H9 (cell line): ENCODE measurements around the gene RBFA. TPM values are rescaled to one million over a fixed set of nuclear protein-coding genes. Genes with fewer than 3 reads are reported as not detected.

Source experiments
- DNase-seq: peaks from one replicate; pipeline ENCODE4 v3.0.0-alpha.2; 2017
- H2AFZ ChIP-seq: one replicate; pipeline ENCODE4 v1.6.1; 2013; ENCODE audit warnings: mild to moderate bottlenecking, low read length, control low read depth, moderate library complexity
- H2AK5ac ChIP-seq: 2 replicates; pipeline ENCODE4 v1.6.1; 2013; ENCODE audit warnings: low read length, control low read depth, mixed read lengths; ENCODE audit not compliant: insufficient read length
- H2BK120ac ChIP-seq: one replicate; pipeline ENCODE4 v1.6.1; 2013; ENCODE audit warnings: low read depth, mild to moderate bottlenecking, low read length, control low read depth, inconsistent platforms; ENCODE audit not compliant: poor library complexity, severe bottlenecking
- H2BK12ac ChIP-seq: 2 replicates; pipeline ENCODE4 v1.6.1; 2013; ENCODE audit warnings: low read length, control low read depth, mixed read lengths, low read depth; ENCODE audit not compliant: insufficient read length
- H2BK15ac ChIP-seq: 2 replicates; pipeline ENCODE4 v1.6.1; 2013; ENCODE audit warnings: low read depth, low read length, control low read depth
- H2BK20ac ChIP-seq: one replicate; pipeline ENCODE4 v1.6.1; 2013; ENCODE audit warnings: low read depth, mild to moderate bottlenecking, low read length, control low read depth, inconsistent platforms; ENCODE audit not compliant: poor library complexity, severe bottlenecking
- H2BK5ac ChIP-seq: 2 replicates; pipeline ENCODE4 v1.6.1; 2013; ENCODE audit warnings: low read length, control low read depth, mixed read lengths; ENCODE audit not compliant: insufficient read length
- H3K14ac ChIP-seq: 2 replicates; pipeline ENCODE4 v1.6.1; 2013; ENCODE audit warnings: low read length, control low read depth; ENCODE audit not compliant: insufficient read depth
- H3K18ac ChIP-seq: 2 replicates; pipeline ENCODE4 v1.6.1; 2013; ENCODE audit warnings: low read depth, mild to moderate bottlenecking, mixed read lengths, low read length, control low read depth; ENCODE audit not compliant: insufficient read length
- H3K23ac ChIP-seq: 2 replicates; pipeline ENCODE4 v1.6.1; 2013; ENCODE audit warnings: low read length, control low read depth, mixed read lengths, low read depth; ENCODE audit not compliant: insufficient read length
- H3K23me2 ChIP-seq: 2 replicates; pipeline ENCODE4 v1.6.1; 2013; ENCODE audit warnings: low read depth, mild to moderate bottlenecking, mixed read lengths, low read length, control low read depth; ENCODE audit not compliant: insufficient read length, poor library complexity, severe bottlenecking
- H3K27ac ChIP-seq: 2 replicates; pipeline ENCODE4 v1.5.1; 2013; ENCODE audit warnings: low read length, control low read depth, mixed read lengths, low read depth; ENCODE audit not compliant: insufficient read length
- H3K27me3 ChIP-seq: 2 replicates; pipeline ENCODE4 v1.6.1; 2013; ENCODE audit warnings: low read length, control low read depth, inconsistent platforms; ENCODE audit not compliant: insufficient read depth
- H3K4ac ChIP-seq: 2 replicates; pipeline ENCODE4 v1.6.1; 2013; ENCODE audit warnings: low read depth, mild to moderate bottlenecking, control low read depth, inconsistent platforms, low read length, moderate library complexity
- H3K4me1 ChIP-seq: 2 replicates; pipeline ENCODE4 v1.6.1; 2013; ENCODE audit warnings: low read length, control low read depth, inconsistent platforms; ENCODE audit not compliant: insufficient read depth
- H3K4me2 ChIP-seq: 2 replicates; pipeline ENCODE4 v1.6.1; 2013; ENCODE audit warnings: low read length, control low read depth, mixed read lengths; ENCODE audit not compliant: insufficient read length, insufficient read depth
- H3K56ac ChIP-seq: 2 replicates; pipeline ENCODE4 v1.6.1; 2013; ENCODE audit warnings: low read depth, mild to moderate bottlenecking, mixed read lengths, low read length, control low read depth; ENCODE audit not compliant: insufficient read length
- H3K79me1 ChIP-seq: 2 replicates; pipeline ENCODE4 v1.6.1; 2013; ENCODE audit warnings: low read depth, mild to moderate bottlenecking, moderate library complexity, low read length, control low read depth, inconsistent platforms; ENCODE audit not compliant: insufficient read depth, poor library complexity, severe bottlenecking
- H3K79me2 ChIP-seq: 2 replicates; pipeline ENCODE4 v1.6.1; 2013; ENCODE audit warnings: low read length, control low read depth, inconsistent platforms; ENCODE audit not compliant: insufficient read depth
- H3K9ac ChIP-seq: 2 replicates; pipeline ENCODE4 v1.6.1; 2013; ENCODE audit warnings: low read length, control low read depth, mixed read lengths; ENCODE audit not compliant: insufficient read length; ENCODE audit errors: extremely low read depth
- H3K9me3 ChIP-seq: one replicate; pipeline ENCODE4 v1.6.1; 2013; ENCODE audit warnings: low read depth, low read length, inconsistent platforms; ENCODE audit not compliant: control insufficient read depth
- H3T11ph ChIP-seq: one replicate; pipeline ENCODE4 v1.6.1; 2013; ENCODE audit warnings: mild to moderate bottlenecking, low read length, control low read depth, inconsistent platforms
- H4K20me1 ChIP-seq: one replicate; pipeline ENCODE4 v1.6.1; 2013; ENCODE audit not compliant: control insufficient read depth, insufficient read length, insufficient read depth
- H4K5ac ChIP-seq: 2 replicates; pipeline ENCODE4 v1.6.1; 2013; ENCODE audit warnings: low read depth, mild to moderate bottlenecking, mixed read lengths, low read length, control low read depth; ENCODE audit not compliant: insufficient read length
- H4K8ac ChIP-seq: replicated peaks from 2 replicates; pipeline ENCODE4 v1.6.1; 2013; ENCODE audit warnings: low read length, control low read depth, mixed read lengths, low read depth; ENCODE audit not compliant: insufficient read length
- H4K91ac ChIP-seq: 2 replicates; pipeline ENCODE4 v1.6.1; 2013; ENCODE audit warnings: low read depth, mild to moderate bottlenecking, moderate library complexity, mixed read lengths, low read length, control low read depth; ENCODE audit not compliant: insufficient read length
- H3K27ac Mint-ChIP-seq, 3 experiments: 2 replicates in 2 of 3; 3 replicates in 1 of 3; pipeline ENCODE4 v1.8.0; 2020 to 2021; ENCODE audit warnings: mixed read lengths in 3 of 3, mild to moderate bottlenecking in 1 of 3, moderate library complexity in 1 of 3
- H3K27me3 Mint-ChIP-seq: 2 replicates; pipeline ENCODE4 v1.8.0; 2021; ENCODE audit warnings: low read depth, mild to moderate bottlenecking, moderate library complexity, mixed read lengths
- H3K36me3 Mint-ChIP-seq, 3 experiments: 2 replicates in 2 of 3; 3 replicates in 1 of 3; pipeline ENCODE4 v1.8.0; 2020 to 2021; ENCODE audit warnings: low read depth in 3 of 3, mixed read lengths in 3 of 3; ENCODE audit not compliant: insufficient read depth in 1 of 3
- H3K4me1 Mint-ChIP-seq, 2 experiments: 2 replicates each; pipeline ENCODE4 v1.8.0; 2020; ENCODE audit warnings: mixed read lengths in 2 of 2
- H3K4me3 Mint-ChIP-seq, 2 experiments: 2 replicates in 1 of 2; 3 replicates in 1 of 2; pipeline ENCODE4 v1.8.0; 2020 to 2021; ENCODE audit warnings: mild to moderate bottlenecking in 2 of 2, mixed read lengths in 2 of 2, moderate library complexity in 1 of 2
- H3K9me3 Mint-ChIP-seq, 2 experiments: 2 replicates in 1 of 2; 3 replicates in 1 of 2; pipeline ENCODE4 v1.8.0; 2020; ENCODE audit warnings: mild to moderate bottlenecking in 2 of 2, mixed read lengths in 2 of 2, moderate library complexity in 1 of 2
- WGBS: extraction: QIAGEN DNeasy Blood & Tissue Kit; methylation state at CpG from one replicate; pipeline ENCODE4 v1.1.7; 2013; ENCODE audit warnings: missing lambda C conversion rate, low lambda C conversion rate, mixed read lengths; ENCODE audit not compliant: insufficient read length; ENCODE audit errors: extremely low coverage; 5-methylcytosine and 5-hydroxymethylcytosine counted together
- total RNA-seq: library from RNA; stranded (reverse); gene quantifications from 2 replicates; pipeline ENCODE4 v1.2.1, GENCODE V29; 2021
- TF ChIP-seq, protein P1 (sequence below): fragments of 200-600 bp; sonication (generic); conservative IDR thresholded peaks from 3 replicates; pipeline ENCODE4 v1.8.0; 2021; ENCODE audit warnings: antibody characterized with exemption, mild to moderate bottlenecking

RBFA gene
- total RNA-seq, 1 experiment from 2014 or later = 42.5 TPM

DNA sequence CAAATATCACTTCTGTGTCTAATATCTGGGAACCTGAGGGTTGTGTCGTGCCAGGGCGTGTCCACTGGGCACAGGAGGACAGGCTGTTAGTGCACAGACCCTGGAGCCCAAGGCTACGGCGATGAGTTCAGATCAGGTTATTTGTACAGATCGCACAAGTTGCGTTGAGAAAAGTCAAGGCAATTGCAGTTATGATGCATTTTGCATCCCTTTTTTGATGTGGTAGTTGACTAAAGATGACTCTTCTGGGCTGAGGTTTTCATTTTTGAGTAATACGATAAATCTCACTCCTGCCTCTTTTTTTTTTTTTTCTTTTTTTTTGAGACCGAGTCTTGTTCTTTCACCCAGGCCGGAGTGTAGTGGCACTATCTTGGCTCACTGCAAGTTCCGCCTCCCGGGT, 7.2 kb downstream of the RBFA start:
- Histone ChIP-seq H3T11ph (no peak overlapping the region), H3K18ac (no peak overlapping the region), H2AK5ac (no peak overlapping the region), H3K9me3 (no peaks in the 10 kb centered on the region), H3K4me1 (no peaks in the 10 kb centered on the region), H3K27ac (no peak overlapping the region), H3K4ac (no peak overlapping the region), H3K79me1 (no peaks in the 10 kb centered on the region), H3K4me2 (no peak overlapping the region), H3K79me2 (no peaks in the 10 kb centered on the region), H3K23ac (no peak overlapping the region), H2BK15ac (no peak overlapping the region), H4K5ac (no peak overlapping the region), H2BK120ac (no peak overlapping the region), H3K14ac (no peak overlapping the region), H2AFZ (no peak overlapping the region), H3K27me3 (no peaks in the 10 kb centered on the region), H3K23me2 (no peaks in the 10 kb centered on the region), H3K56ac (no peak overlapping the region), H4K8ac (no peak overlapping the region), H2BK20ac (no peak overlapping the region), H2BK5ac (no peak overlapping the region), H3K9ac (no peak overlapping the region), H2BK12ac (no peak overlapping the region), H4K91ac (no peak overlapping the region), H4K20me1 (no peaks in the 10 kb centered on the region)
- Mint-ChIP-seq H3K36me3 (peaks cover 39 to 75% (median 69%) of the 10 kb centered on the region in 3 experiments; a peak in 6 of 7 replicates), H3K27me3 (no peaks in the 10 kb centered on the region), H3K4me1 (peaks cover 3% of the 10 kb centered on the region in 2 experiments; a peak in 2 of 4 replicates), H3K27ac (no peak overlapping the region), H3K4me3 (no peak overlapping the region), H3K9me3 (no peaks in the 10 kb centered on the region)
- TF ChIP-seq, protein P1, sequence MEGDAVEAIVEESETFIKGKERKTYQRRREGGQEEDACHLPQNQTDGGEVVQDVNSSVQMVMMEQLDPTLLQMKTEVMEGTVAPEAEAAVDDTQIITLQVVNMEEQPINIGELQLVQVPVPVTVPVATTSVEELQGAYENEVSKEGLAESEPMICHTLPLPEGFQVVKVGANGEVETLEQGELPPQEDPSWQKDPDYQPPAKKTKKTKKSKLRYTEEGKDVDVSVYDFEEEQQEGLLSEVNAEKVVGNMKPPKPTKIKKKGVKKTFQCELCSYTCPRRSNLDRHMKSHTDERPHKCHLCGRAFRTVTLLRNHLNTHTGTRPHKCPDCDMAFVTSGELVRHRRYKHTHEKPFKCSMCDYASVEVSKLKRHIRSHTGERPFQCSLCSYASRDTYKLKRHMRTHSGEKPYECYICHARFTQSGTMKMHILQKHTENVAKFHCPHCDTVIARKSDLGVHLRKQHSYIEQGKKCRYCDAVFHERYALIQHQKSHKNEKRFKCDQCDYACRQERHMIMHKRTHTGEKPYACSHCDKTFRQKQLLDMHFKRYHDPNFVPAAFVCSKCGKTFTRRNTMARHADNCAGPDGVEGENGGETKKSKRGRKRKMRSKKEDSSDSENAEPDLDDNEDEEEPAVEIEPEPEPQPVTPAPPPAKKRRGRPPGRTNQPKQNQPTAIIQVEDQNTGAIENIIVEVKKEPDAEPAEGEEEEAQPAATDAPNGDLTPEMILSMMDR = no peak
- WGBS = no CpG with 5 or more reads among the region's 11 CpGs
- DNase-seq = no peak
